NCI-H187 (cell line): ENCODE measurements around the gene AKR1C3.
"Not testable (repeated sequence)": the region's sequence is repeated elsewhere in the genome, so short reads cannot be mapped to it uniquely, and the experiment has no call there.

Experiments used
- DNase-seq, 2 experiments: peaks; one replicate each; lab custom pipeline; 2025; lab: John Stamatoyannopoulos, UW

AKR1C3 gene

GRCh38 chr10:5094265-5095205, at the start of gene AKR1C3:
TSS of gene AKR1C3 (plus strand) at chr10:5094414. CDS start at chr10:5094445, 31 bp downstream.
- no peak for DNase-seq

GRCh38 chr10:5045095-5045494, 49.1 kb upstream of the AKR1C3 start:
- no peak for DNase-seq

GRCh38 chr10:5046410-5046809, 47.8 kb upstream of the AKR1C3 start:
- DNase-seq: no peak

- DNase-seq: not testable (repeated sequence)
Measured at GRCh38 chr10:5047055-5047454, 47.2 kb upstream of the AKR1C3 start.

DNA sequence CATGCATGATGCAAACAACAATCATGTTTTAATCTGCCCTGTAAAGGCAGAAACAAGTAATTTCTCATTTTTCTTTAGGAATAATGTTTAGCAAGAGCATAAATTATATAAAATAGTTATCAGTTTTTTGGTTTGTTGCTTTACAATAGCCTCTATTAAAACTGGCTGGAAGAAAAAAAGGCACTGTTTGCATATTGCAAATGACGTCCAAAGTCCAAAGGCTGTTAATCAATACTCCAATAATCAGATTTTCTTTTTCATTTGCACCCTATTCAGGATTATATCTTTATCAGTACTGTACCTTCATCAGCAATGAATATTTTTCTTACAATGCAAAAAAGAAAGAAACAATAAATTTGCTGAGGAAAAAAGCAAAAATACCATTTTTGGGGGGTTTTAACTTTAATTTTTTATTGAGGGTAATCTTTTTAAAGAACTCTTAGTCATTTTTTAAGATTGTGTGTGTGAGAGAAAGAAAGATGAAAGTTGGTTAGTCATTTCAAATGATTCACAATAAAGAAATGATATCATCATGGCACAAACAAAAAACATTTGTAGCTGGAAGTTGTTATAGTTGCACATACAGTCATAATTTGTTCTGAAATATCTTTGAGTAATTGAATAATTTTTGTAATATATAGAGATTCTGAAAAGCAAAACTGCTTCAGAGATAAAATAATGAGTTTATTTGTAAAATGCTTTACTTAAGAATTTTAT, 46.1 kb upstream of the AKR1C3 start:
- DNase-seq: no peak

DNA sequence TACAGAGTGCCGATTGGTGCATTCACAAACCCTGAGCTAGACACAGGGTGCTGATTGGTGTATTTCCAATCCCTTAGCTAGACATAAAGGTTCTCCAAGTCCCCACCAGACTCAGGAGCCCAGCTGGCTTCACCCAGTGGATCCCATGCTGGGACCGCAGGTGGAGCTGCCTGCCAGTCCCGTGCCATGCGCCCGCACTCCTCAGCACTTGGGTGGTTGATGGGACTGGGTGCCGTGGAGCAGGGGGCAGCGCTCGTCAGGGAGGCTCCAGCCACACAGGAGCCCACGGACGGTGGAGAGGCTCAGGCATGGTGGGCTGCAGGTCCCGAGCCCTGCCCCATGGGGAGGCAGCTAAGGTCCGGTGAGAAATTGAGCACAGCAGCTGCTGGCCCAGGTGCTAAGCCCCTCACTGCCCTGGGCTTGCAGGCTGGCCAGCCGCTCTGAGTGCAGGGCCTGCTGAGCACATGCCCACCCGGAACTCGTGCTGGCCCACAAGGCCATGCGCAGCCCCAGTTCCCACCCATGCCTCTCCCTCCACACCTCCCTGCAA, 41.2 kb upstream of the AKR1C3 start:
- DNase-seq: not testable (repeated sequence)

- DNase-seq: not testable (repeated sequence)
Measured at GRCh38 chr10:5054831-5055230, 39.4 kb upstream of the AKR1C3 start.

DNA sequence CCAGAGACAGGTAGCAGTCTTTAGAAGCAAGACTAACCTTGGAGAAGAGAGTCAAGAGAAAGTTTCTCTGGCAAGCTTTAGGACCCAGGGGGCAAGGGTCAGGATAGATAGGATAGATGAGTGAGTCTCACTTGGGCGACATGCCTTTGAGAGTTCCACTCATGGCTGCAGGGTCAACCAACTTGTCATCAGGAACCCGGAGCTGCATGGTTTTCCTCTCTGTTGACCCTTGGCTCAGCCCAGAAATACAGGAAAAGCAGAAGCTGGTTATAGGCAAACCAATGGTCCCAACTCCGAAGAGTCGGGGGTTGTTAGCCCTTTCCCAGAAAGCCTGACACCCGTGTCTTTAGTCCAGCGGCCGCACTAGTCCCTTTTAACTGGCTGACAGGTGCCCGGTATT, 34.9 kb upstream of the AKR1C3 start:
- not testable (repeated sequence) for DNase-seq

DNA sequence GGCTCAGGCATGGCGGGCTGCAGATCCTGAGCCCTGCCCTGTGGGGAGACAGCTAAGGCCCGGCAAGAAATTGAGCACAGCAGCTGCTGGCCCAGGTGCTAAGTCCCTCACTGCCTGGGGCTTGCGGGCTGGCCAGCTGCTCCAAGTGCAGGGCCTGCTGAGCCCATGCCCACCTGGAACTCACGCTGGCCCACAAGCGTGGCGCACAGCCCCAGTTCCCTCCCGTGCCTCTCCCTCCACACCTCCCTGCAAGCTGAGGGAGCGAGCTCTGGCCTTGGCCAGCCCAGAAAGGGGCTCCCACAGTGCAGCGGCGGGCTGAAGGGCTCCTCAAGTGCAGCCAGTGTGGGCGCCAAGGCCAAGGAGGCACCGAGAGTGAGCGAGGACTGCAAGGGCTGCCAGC, 33.4 kb upstream of the AKR1C3 start:
- DNase-seq: not testable (repeated sequence)

DNA sequence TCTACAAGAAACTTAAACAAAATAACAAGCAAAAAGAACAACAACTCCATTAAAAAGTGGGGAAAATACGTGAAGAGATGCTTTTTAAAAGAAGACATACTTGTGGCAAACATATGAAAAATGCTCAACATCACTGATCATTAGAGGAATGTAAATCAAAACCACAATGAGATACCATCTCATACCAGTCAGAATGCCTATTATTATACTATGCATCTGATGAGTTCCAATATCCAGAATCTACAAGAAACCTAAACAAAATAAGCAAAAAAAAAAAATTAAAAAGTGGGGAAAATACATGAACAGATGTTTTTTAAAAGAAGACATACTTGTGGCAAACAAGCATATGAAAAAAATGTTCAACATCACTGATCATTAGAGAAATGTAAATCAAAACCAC, 29.6 kb upstream of the AKR1C3 start:
- no peak for DNase-seq

DNA sequence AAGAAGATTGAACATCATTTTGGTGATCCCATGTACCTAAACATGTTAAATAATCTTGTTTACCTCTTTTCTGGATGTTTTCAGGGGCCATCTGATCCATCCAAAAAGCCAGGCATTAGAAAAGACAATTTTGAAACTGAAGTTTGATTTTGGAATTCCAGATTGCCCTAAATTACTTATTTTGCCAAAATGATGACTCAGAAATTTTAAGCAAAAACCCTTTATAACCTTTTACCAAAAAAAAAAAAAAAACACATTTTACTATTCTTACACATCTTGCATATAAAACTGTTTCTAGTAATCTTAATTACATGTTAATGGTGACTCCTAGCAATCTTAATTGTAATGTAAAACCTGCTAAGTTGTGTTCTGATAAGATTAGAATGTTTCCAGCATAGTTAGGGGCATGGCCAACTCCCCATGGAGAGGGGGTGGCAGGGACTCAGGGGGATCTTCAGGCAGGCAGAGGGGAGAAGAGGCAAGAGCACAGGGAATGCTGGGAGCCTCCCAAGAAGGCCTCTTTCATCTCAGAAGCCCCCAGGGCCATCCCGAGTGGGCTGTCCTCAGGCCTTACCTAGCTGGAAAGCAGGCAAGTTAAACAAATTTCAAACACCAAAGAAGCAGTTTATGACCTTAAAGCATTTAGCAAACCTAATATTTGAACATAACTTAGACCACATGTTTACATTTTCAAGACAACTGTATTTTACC, 25.8 kb upstream of the AKR1C3 start:
- DNase-seq: no peak

DNA sequence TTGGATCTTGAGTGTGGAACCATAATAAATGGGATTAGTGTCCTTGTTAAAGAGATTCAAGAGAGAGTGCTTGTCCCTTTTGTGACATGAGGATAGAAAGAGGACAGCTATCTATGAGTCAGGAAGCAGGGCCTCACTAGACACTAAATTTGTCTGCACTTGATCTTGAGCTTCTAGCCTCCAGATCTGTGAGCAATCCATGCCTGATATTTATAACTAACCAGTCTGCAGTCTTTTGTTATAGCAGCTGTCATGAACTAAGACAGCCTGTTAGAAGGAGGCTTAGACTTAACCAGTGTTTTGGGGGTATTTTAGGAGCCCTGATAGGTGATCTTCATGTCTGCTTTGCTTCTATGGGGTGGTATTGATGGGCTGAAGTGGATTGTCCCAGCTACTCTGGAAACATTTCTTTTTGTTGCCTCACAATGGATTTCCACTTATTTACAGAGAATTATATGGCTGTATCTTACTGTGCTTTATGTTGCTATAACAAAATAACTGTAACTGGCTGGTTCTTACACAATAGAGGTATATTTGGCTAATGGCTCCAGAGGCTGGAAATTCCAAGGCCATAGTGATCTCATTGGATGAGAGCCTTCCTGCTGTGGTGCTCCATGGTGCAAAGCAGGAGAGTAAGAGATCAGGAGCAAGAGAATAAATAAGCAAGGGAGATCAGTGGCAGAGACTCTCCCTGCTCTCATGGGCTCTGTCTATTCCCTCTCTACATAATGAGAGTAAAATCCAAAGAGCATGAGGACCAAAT, 23.4 kb upstream of the AKR1C3 start:
- no peak for DNase-seq

DNA sequence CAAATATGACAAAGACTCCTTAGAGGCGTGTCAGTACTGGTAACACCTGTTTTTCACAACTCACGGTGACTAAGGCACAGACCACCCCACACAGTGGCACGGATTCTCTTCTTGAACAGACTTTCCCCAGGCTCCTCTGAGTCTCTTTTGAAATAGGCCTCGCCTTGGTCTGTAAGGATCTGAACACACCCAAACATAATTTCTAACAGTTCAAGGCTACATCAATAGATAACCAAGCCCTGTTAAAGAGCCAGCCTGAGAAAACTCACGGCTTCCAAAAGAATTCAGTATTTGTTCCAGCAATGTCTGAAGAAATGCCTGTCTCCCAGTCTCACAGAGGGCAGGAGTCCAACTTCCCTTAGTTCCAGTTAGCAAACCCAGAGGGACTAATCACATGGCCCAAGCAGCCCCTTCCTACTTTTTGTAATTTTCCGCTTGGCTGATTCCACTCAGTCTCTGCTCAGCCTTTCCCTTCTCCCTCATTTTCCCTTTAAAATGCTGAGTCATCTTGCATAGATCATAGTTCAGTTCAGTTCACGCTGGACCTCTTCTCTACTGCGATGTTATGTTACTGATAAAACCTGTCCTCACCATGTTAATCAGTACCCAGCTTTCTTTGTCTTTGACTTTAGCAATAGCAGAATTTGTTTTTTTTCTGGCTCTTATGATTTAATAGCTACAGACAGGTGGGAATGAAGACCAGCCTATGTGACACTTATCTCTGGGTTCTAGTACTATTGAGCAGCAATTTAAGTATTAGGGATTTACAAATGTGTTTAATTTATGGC, 22.6 kb upstream of the AKR1C3 start:
- no peak for DNase-seq

GRCh38 chr10:5073659-5074058, 20.6 kb upstream of the AKR1C3 start:
- DNase-seq: no peak

DNA sequence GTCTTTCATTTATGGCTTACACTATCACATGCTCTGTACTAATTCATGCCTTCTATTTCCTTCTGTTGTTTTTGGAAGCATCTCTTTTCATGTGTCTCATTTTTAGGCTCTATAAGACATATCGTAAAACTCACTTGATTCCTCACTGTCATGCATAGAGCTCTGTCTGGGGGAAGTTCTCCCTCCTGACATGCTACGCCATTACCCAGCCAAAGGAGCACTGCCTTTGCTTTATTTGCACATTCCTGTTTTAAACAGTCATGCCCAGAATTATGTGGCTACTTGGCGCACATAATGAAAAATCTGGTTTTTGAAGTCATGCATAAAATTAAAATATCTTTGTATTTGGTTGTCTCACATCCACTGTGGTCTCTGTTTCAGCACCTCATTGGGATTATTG, 17.6 kb upstream of the AKR1C3 start:
- no peak for DNase-seq

DNA sequence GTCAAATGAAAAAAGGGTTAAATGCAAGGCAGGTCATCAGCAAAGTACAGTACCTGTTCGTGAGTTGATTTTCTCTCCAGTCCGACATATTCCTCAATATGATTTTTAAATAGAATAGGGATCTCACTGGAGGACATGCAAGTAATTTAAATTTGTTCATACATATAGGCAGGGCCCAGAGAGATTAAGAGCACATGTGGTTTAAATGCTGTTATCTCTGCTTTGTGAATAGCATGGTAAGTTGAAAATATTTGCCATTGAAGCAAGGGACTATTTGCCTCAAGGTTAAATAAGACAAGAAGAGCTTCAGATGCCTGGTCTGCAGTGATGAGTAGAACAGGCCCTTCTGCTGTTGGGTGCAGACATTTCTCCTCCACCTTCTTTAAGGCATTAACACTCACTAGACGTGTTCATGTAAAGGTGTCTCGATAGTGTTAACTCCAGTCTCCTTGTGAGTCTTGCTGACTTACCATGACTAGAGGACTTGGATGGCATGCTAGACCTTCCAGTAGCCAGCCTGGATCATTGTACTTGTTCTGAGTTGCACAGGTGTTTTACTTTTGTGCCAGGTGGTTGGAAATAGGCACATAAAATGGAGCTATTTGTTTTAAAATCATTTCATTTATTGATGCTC, 15.6 kb upstream of the AKR1C3 start:
- DNase-seq: no peak

DNA sequence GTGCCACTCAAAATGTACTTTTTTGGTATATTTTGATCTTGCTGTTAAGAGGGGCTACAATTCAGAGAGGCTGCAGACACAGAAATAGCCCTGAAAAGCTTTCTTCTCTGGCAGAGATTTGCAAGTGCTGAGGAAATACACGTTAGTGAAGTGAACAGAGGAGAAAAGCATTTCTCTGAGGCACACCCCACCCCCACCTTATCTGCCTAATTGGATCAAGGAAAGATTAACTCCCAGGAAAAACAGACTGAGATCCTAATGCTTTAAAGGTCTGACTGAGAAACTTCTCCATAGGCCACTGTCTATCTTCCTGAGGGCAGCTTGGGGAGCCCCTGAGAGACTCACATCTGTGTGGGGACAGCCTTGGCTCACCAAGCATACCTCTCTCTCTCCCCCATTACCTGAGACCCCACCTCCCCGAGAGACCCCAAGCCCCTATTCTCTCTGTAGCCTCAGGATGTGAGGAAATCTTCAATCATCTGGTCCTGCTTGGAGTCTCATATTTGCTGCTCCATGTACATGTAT, 14.8 kb upstream of the AKR1C3 start:
- no peak for DNase-seq

- DNase-seq: no peak
Measured at GRCh38 chr10:5079836-5080235, 14.4 kb upstream of the AKR1C3 start.

DNA sequence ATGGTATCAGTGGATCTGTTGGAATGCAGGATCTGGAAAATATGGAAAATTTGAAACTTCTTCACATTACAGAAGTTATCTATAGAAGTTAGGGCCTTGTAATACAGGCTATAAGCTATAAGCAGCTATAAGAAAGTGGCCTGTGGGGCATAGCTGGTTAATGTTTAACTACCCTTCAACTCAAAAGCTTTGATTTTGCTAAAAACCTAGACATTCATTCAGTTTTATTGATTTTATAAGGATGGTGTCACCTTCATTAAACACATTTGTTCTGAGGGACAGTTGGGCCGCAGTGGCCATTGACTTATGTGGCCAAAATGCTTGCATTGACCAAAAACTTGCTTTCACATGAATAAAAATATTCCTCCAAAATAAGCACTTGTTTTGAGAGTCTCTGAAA, 13.1 kb upstream of the AKR1C3 start:
- DNase-seq: no peak

- DNase-seq: no peak
Measured at GRCh38 chr10:5088703-5089261, 5.4 kb upstream of the AKR1C3 start.
